Measurements from ENCODE around the gene MLPH.

MLPH gene

DNA sequence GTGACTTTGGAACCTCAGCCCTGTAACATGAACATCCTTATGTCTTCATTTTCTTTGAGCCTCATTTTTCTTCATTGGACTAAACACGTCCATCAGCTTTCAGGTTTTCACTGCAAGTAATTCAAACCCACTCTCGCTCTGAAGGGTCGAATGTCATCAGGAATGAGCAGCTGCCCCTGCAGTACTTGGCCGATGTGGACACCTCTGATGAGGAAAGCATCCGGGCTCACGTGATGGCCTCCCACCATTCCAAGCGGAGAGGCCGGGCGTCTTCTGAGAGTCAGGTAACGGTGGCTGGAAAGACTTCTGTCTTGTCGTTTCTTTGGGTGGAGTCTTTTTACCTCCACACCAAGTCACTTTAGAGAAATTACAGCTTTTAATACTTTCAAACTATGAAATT is 40.2 kb downstream of the MLPH start:
- no peak for DNase-seq

- DNase-seq = no peak
Observed at GRCh38 chr2:237527766-237528165, 40.7 kb downstream of the MLPH start.

GRCh38 chr2:237529452-237530402 is 42.7 kb downstream of the MLPH start:
- DNase-seq = peak in 1 of 2 donors; percentile 17

DNA sequence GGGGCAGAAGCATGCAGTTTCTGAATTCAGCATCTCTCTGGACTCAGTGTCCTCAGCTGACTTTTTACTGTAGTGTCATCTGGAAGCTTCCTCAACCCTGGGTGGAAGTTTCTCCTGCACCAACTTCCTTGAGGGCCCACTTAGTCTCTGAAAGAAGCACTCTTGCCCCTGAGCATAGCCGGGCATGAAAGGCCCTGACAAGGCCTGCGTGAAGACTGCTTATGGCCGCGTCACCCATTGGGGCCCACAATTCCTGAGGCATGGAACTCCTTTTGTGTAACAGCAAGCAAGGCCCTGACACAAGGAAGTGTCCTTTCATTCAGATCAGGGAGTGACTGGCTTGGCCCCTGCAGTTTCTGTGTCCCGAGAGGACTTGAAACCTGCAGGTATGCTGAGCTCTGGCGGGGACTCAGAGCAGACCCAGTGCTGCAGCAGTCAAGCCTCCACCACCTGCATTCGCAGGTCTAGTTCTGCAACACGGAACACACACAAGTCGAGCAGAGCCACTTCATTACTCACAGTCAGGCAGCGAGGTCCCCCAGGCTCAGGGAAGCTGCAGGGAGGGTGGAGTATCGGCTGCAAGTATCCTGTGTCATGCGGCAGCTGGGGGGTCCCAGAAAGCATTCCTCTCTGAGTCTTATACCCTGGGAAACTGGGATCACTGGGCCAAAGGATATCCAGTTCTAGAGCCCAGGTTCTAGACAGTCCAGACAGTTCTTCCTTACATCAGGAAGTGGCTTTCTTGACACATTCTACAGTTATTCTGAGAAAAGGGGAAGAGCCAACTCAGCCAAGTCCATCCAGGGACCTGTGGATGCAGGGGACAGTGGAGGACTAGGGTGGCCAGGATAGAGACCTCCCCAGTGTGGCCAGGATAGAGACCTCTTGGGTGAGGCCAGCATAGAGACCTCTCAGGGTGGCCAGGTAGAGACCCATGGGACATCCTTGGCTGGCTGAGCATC is 43.7 kb downstream of the MLPH start:
- no peak for DNase-seq

DNA sequence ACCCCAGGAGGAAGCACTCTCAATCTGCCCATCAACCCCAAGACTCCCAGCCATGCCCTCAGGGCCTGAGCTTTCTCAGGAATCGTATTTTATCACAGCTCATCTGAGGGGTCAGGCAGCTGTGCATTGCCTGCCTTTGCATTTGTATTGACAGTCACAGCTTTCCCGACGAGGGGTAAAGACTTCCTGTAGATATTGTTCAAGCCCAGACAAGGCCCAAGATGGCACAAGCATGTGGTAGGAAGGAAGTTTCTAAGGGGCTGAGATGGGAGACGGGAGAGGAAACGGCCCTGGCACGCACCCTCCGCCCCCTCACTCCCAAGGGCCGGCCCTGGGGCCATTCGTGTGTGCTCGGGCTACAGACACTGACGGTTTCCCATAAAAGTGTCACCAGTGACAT is 45.1 kb downstream of the MLPH start:
- DNase-seq = no peak

DNA sequence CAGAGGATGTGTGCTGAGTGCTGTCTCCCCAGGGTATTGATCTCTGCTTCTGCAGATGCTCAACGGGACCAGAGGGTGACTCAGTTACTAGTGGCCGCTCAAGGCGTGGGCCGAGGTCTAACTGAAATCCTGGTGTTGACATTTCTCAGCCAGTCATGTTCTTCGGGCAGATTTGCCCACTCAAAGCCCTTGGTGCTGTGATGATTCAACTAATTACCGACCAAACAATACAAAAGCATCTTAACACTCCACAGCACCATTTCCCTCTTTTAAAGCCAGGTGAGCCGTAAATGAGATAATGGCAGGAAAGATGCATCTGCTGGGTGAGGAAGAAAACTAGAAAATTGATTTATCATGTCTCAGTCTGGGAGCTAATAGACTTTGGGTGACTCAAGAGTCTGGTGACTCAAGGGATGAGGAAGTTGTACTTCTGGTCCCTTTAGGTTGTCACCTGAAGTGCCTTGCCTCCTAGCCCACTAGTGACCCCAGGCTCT is 46.7 kb downstream of the MLPH start:
- DNase-seq = no peak

DNA sequence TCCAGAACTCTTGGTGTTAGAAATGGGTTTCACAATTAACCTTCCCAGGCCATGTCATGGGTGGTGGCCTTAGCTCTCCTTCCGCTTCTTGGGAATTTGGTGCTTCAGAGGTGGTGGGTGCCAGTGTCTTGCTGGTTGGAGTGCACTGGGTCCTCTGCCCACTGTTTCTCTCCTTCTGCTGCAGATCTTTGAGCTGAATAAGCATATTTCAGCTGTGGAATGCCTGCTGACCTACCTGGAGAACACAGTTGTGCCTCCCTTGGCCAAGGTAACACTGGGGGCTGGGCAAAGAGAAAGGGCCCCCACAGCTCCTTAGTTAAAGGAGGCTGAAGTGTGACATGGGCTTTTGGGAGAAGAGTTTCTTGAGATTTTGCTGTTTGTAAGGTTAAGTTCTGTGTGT is 47.3 kb downstream of the MLPH start:
- DNase-seq = no peak

- no peak for DNase-seq
Observed at GRCh38 chr2:237535385-237536082, 48.5 kb downstream of the MLPH start.

DNA sequence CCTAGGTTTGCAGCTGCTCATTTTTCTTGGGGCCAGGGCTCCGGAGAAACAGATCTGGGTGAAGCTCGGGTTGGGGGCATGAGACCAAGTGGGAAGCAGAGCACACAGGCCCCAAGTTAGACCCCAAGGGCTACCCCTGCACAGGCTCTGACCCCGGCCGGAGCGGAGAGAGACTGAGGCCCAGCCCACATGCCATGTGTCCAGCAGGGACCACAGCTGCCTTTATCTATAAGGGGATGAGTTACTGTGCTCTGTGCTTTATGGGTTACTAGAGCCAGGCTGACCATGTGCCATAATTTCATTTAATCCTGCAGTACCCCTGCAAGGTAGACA is 49.0 kb downstream of the MLPH start:
- no peak for DNase-seq

GRCh38 chr2:237536617-237537016 is 49.6 kb downstream of the MLPH start:
- DNase-seq = no peak

GRCh38 chr2:237538001-237538720 is 51.1 kb downstream of the MLPH start:
- no peak for DNase-seq

- DNase-seq = no peak
Observed at GRCh38 chr2:237538901-237539300, 51.9 kb downstream of the MLPH start.

- DNase-seq = no peak
Observed at GRCh38 chr2:237539681-237540080, 52.6 kb downstream of the MLPH start.

DNA sequence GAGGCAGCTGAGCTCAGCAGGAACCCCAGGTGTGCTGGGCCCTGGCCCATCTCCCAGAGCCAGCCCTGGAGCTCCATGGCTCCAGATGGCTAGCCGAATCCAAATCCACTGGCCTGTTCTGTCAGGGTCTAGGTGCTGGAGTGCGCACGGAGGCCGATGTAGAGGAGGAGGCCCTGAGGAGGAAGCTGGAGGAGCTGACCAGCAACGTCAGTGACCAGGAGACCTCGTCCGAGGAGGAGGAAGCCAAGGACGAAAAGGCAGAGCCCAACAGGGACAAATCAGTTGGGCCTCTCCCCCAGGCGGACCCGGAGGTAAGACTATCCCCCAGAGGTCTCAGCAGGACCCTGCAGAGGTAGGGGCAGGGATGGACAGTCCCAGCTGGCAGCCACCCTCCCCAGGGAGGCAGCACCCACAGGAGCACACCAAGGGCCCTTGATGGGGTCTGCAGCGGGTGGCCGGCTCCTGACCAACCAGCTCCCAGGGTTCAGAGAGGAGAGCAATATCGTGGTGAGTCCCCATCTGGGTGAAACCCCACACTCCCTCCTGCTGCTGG is 53.2 kb downstream of the MLPH start:
- DNase-seq = no peak

GRCh38 chr2:237540823-237541222 is 53.8 kb downstream of the MLPH start:
- no peak for DNase-seq

DNA sequence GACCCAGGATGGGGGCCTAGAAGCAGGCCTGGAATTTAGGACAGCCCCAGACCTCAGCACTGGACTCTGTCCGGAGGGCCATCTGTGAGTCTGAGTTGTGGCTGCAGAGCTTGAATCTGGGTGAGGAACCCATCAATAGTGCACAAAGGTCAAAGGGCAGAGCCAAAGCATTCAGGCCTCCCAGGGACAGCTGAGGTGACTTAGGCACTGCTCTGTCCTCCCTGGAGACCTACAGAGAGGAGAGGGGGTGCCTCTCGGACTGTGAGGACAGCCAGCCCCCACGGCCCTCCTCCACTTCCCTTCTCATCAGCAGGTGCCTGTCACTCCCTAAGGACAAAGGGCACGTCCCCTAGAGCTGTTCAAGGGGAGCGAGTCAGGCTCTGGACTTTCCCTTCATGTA is 54.2 kb downstream of the MLPH start:
- DNase-seq = no peak

- no peak for DNase-seq
Observed at GRCh38 chr2:237542001-237542704, 55.1 kb downstream of the MLPH start.

DNA sequence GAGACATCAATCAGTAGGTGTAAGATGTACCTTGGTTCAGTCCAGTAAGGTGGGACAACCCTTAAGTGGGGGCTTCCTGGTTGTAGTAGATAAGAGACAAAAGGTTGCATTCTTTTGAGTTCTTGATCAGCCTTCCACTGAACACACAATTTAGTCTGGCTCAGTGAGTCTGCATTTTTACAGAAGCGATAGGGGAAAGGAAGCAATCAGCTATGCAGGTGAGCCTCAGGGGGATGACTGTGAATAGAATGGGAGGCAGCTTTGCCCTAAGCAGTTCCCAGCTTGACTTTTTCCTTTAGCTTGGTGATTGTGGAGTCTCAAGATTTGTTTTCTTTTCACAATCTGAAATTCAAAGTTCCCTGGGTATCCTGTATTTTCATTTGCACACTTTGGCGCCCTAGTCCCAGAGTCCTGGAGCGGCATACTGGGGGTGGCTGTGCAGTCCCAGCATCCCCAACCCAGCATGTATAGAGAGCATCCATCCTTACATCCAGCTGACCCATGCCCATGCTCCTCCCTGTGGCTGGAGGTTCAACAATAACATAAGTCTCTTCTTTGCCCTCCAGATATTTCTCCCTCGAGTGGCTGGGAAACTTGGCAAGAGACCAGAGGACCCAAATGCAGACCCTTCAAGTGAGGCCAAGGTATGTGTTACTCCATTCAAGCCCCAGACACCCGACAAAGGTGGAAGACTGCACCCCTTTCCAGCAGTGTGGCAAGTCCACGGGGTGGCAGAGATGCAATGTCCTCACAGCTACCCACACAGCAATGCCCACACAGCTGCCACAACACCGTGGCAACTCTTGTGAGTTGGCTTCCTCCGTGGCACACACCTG is 59.2 kb downstream of the MLPH start:
- no peak for DNase-seq

- no peak for DNase-seq
Observed at GRCh38 chr2:237546876-237547395, 59.9 kb downstream of the MLPH start.

GRCh38 chr2:237547841-237548416 is 60.9 kb downstream of the MLPH start:
- no peak for DNase-seq
